Stomach (tissue), 9 donors: Measurements from ENCODE around the gene TMEM176B. TPM values are rescaled to one million over a fixed set of nuclear protein-coding genes. Genes with fewer than 3 reads are reported as not detected.
A peak's percentile ranks its signal among the peaks of the same experiment; 100 is the strongest.

Source experiments
- DNase-seq, 2 donors: peaks; one replicate each; pipeline versions ENCODE4 v3.0.0 to v3.0.0-alpha.2; 2013 to 2019
- H3K27ac ChIP-seq, 5 donors: fragments of 200-600 bp in 4 of 5; sonication (generic) in 4 of 5; one replicate each; pipeline ENCODE4 v1.5.1; 2013 to 2019; ENCODE audit warnings: mild to moderate bottlenecking in 1 of 5, moderate library complexity in 1 of 5
- H3K27me3 ChIP-seq, 3 donors: fragments of 200-600 bp; sonication (generic); one replicate each; pipeline ENCODE4 v1.5.1; 2017 to 2019; ENCODE audit warnings: mixed run types in 1 of 3
- H3K36me3 ChIP-seq, 4 donors: fragments of 200-600 bp; sonication (generic); 1 replicate in 3 of 4; 2 replicates in 1 of 4; pipeline ENCODE4 v1.5.1; 2016 to 2019
- H3K4me1 ChIP-seq, 4 donors: fragments of 200-600 bp; sonication (generic); one replicate each; pipeline ENCODE4 v1.5.1; 2016 to 2019
- H3K4me3 ChIP-seq, 4 donors: fragments of 200-600 bp; sonication (generic) in 3 of 4; one replicate each; pipeline ENCODE4 v1.5.1; 2016 to 2019; ENCODE audit warnings: mild to moderate bottlenecking in 1 of 4
- H3K9me3 ChIP-seq, 4 donors: fragments of 200-600 bp; sonication (generic); one replicate each; pipeline ENCODE4 v1.5.1; 2016 to 2019
- CTCF ChIP-seq, 7 experiments: fragments of 450-650 bp in 4 of 7; fragments of 200-600 bp in 3 of 7; sonication (generic) in 3 of 7; IDR thresholded peaks; one replicate each; pipeline ENCODE4 v1.5.1; 2016 to 2019; ENCODE audit warnings: antibody characterized with exemption in 7 of 7, control low read depth in 2 of 7, mild to moderate bottlenecking in 1 of 7
- EP300 ChIP-seq: sonication (generic); formaldehyde crosslinking; IDR thresholded peaks from one replicate; pipeline ENCODE4 v1.6.1; 2017; ENCODE audit warnings: antibody characterized with exemption
- POLR2A ChIP-seq, 4 donors: fragments of 450-650 bp; IDR thresholded peaks; one replicate each; pipeline ENCODE4 v1.6.1; 2016; ENCODE audit warnings: antibody characterized with exemption in 4 of 4, control low read depth in 2 of 4, mild to moderate bottlenecking in 1 of 4, moderate library complexity in 1 of 4
- POLR2AphosphoS5 ChIP-seq, 3 donors: sonication (generic); formaldehyde crosslinking; IDR thresholded peaks; one replicate each; pipeline ENCODE4 v1.6.1; 2016; ENCODE audit warnings: antibody characterized with exemption in 3 of 3
- WGBS, 5 donors: extraction: QIAGEN DNeasy Blood & Tissue Kit in 3 of 5; methylation state at CpG; one replicate each; pipeline versions ENCODE4 v1.1.5 to v1.1.7; 2013 to 2018; 5-methylcytosine and 5-hydroxymethylcytosine counted together
- intact Hi-C: fragments of 100-400 bp; cut with DNase I; formaldehyde crosslinking; loops from one replicate; pipeline ENCODE4 v1.15.1; 2023; ENCODE audit warnings: low total_unique reads
- polyA plus RNA-seq, 3 donors: library from polyadenylated mRNA; stranded (reverse); fragments of 200-250 nt; gene quantifications; one replicate each; pipeline ENCODE4 v1.2.3, GENCODE V29; 2013
- total RNA-seq, 5 donors: library from RNA; depleted of rRNA; stranded (reverse); fragments of >200 nt; gene quantifications; one replicate each; pipeline versions ENCODE4 v1.1.0 to v1.2.3, GENCODE V29; 2014 to 2016
- donor health status: healthy with polysubstance abuse.
- donor health status: Bipolar disorder and iron deficiency.
- donor health status: healthy.

Gene TMEM176B
- total and polyA plus RNA-seq, 8 donors, result 29.4 to 157 (median 88.8) TPM

GRCh38 chr7:150787321-150788281, 12.6 kb downstream of the TMEM176B start:
- 37 to 51% (median 42%) methylated on average over 10 of the region's 10 CpGs for WGBS, 5 donors
- Histone ChIP-seq H3K9me3 (no peaks in the 10 kb centered on the region), H3K4me1 (peaks cover 31 to 59% (median 46%) of the 10 kb centered on the region in 4 donors), H3K4me3 (no peak overlapping the region), H3K36me3 (peaks cover 0 to 17% (median 11%) of the 10 kb centered on the region in 4 donors), H3K27me3 (no peaks in the 10 kb centered on the region), H3K27ac (peak overlapping the region; percentile 56 to 85 (median 82))
- TF ChIP-seq CTCF (IDR thresholded peaks at IDR 0.05) (no peak), POLR2A (IDR thresholded peaks at IDR 0.05) (no peak), EP300 (no peak), POLR2AphosphoS5 (IDR thresholded peaks at IDR 0.05) (no peak)
- intact Hi-C loops, result no loop called here
- DNase-seq, result peak in 1 of 2 donors; percentile 79

- TF ChIP-seq CTCF (IDR thresholded peaks at IDR 0.05), result no peak
- TF ChIP-seq EP300, result no peak
- TF ChIP-seq POLR2A (IDR thresholded peaks at IDR 0.05), result no peak
- no peak for TF ChIP-seq POLR2AphosphoS5 (IDR thresholded peaks at IDR 0.05)
- WGBS, 5 donors, result 54 to 68% (median 59%) methylated on average over 4 of the region's 4 CpGs
- Histone ChIP-seq H3K4me3 (no peak overlapping the region), H3K4me1 (peaks cover 31 to 70% (median 53%) of the 10 kb centered on the region in 4 donors), H3K27me3 (no peaks in the 10 kb centered on the region), H3K36me3 (no peaks in the 10 kb centered on the region), H3K27ac (peak overlapping the region; percentile 68 to 85 (median 82)), H3K9me3 (no peaks in the 10 kb centered on the region)
- intact Hi-C loops, result no loop called here
- DNase-seq, result peak in 1 of 2 donors; percentile 44
These were observed 15.2 kb downstream of the TMEM176B start for GRCh38 chr7:150784954-150785353.

GRCh38 chr7:150784120-150784736, 15.9 kb downstream of the TMEM176B start:
- TF ChIP-seq POLR2AphosphoS5 (IDR thresholded peaks at IDR 0.05) (peak in 1 of 3 donors; percentile 13), EP300 (no peak)
- peak overlapping the region; percentile 18 to 85 (median 82) for H3K27ac ChIP-seq
- no peaks in the 10 kb centered on the region for H3K9me3 ChIP-seq
- peak; percentile 45 to 69 for DNase-seq
- no peaks in the 10 kb centered on the region for H3K27me3 ChIP-seq
- no peaks in the 10 kb centered on the region for H3K36me3 ChIP-seq
- H3K4me3 ChIP-seq, result peak overlapping the region in 1 of 4 donors; percentile 9
- intact Hi-C loops, result no loop called here
- peaks cover 31 to 70% (median 53%) of the 10 kb centered on the region in 4 donors for H3K4me1 ChIP-seq
- WGBS, 5 donors, result 15 to 36% (median 19%) methylated on average over 9 of the region's 9 CpGs

- intact Hi-C loops, result no loop called here
These were observed 18.2 kb downstream of the TMEM176B start for GRCh38 chr7:150781961-150782360.

GRCh38 chr7:150781103-150781502, 19.1 kb downstream of the TMEM176B start:
- TF ChIP-seq POLR2AphosphoS5 (IDR thresholded peaks at IDR 0.05), result peak in 1 of 3 donors; percentile 4
- TF ChIP-seq CTCF (IDR thresholded peaks at IDR 0.05), result no peak
- DNase-seq, result peak in 1 of 2 donors; percentile 41
- Histone ChIP-seq H3K36me3 (no peaks in the 10 kb centered on the region), H3K27me3 (no peaks in the 10 kb centered on the region), H3K4me3 (no peak overlapping the region), H3K9me3 (no peaks in the 10 kb centered on the region), H3K4me1 (peaks cover 12 to 49% (median 33%) of the 10 kb centered on the region in 4 donors), H3K27ac (peak overlapping the region in 4 of 5 donors; percentile 45 to 85 (median 72))
- intact Hi-C loops, result no loop called here
- 25 to 44% (median 34%) methylated on average over 3 of the region's 3 CpGs for WGBS, 5 donors

More at GRCh38 chr7:150781961-150782360, 18.2 kb downstream of the TMEM176B start:
- peaks cover 13 to 57% (median 39%) of the 10 kb centered on the region in 4 donors for H3K4me1 ChIP-seq
- no peak overlapping the region for H3K4me3 ChIP-seq
- DNase-seq, result no peak
- no peaks in the 10 kb centered on the region for H3K9me3 ChIP-seq
- peak overlapping the region; percentile 44 to 85 (median 70) for H3K27ac ChIP-seq
- H3K36me3 ChIP-seq, result no peaks in the 10 kb centered on the region
- no peaks in the 10 kb centered on the region for H3K27me3 ChIP-seq
- no peak for TF ChIP-seq POLR2A (IDR thresholded peaks at IDR 0.05)
- 76 to 100% (median 85%) methylated on average over 2 of the region's 2 CpGs for WGBS, 5 donors
